ENCODE results near the gene XXYLT1.

GRCh38 chr3:195095704-195096036, 175.3 kb downstream of the XXYLT1 start:
- TF ChIP-seq CTCF (conservative IDR thresholded peaks at IDR 0.05; ENCODE audit: low read depth, low read length) (no peak), SMC3 (IDR thresholded peaks at IDR 0.05; ENCODE audit: low read depth, low read length) (no peak), MXI1 (IDR thresholded peaks at IDR 0.05; ENCODE audit: borderline replicate concordance, low read depth, low read length) (no peak), BHLHE40 (IDR thresholded peaks at IDR 0.05; ENCODE audit: low read depth, low read length) (no peak), MAFK (IDR thresholded peaks at IDR 0.05; ENCODE audit: low read depth, low read length) (no peak), CHD1 (IDR thresholded peaks at IDR 0.05; ENCODE audit: low read depth, low read length) (no peak), USF2 (IDR thresholded peaks at IDR 0.05; ENCODE audit: low read depth, low read length) (no peak), CEBPB (IDR thresholded peaks at IDR 0.05; ENCODE audit: low read depth, low read length) (no peak), RAD21 (IDR thresholded peaks at IDR 0.05; ENCODE audit: low read length) (no peak), RFX5 (IDR thresholded peaks at IDR 0.05; ENCODE audit: low read depth, low read length) (no peak), POLR2A (IDR thresholded peaks at IDR 0.05; ENCODE audit: low read depth, low read length) (no peak), RCOR1 (IDR thresholded peaks at IDR 0.05; ENCODE audit: insufficient replicate concordance, low read length) (no peak), MAZ (IDR thresholded peaks at IDR 0.05; ENCODE audit: borderline replicate concordance, low read depth, low read length) (no peak), NFE2L2 (IDR thresholded peaks at IDR 0.05; ENCODE audit: low read depth, low read length) (no peak)

Measured in IMR-90 (cell line).